OCI-LY7 (cell line): ENCODE data around the gene DMRTB1.

Source experiments
- CTCF ChIP-seq: fragments of 200-600 bp; sonication (generic); conservative IDR thresholded peaks from 2 replicates; pipeline ENCODE4 v1.5.1; 2014; ENCODE audit warnings: mild to moderate bottlenecking, antibody characterized with exemption, low read length, moderate library complexity, mixed read lengths
- EZH2phosphoT487 ChIP-seq: fragments of 200-600 bp; sonication (generic); IDR thresholded peaks from 2 replicates; pipeline ENCODE4 v1.6.1; 2018; ENCODE audit warnings: low read depth, borderline replicate concordance, mild to moderate bottlenecking, mixed run types, antibody characterized with exemption, low read length, moderate library complexity, mixed read lengths

GRCh38 chr1:53495633-53496345, 36.6 kb downstream of the DMRTB1 start:
- TF ChIP-seq CTCF = no peak
- no peak for TF ChIP-seq EZH2phosphoT487
